WTC11 (cell line): Measurements from ENCODE around the gene NOD1. TPM values are rescaled to one million over a fixed set of nuclear protein-coding genes. Genes with fewer than 3 reads are reported as not detected.

Source experiments
- ATF1 ChIP-seq: sonication (generic); formaldehyde crosslinking; IDR thresholded peaks from 2 replicates; pipeline ENCODE4 v1.8.1; 2023; ENCODE audit warnings: mild to moderate bottlenecking, moderate library complexity, missing genetic modification reagents
- ATF2 ChIP-seq: sonication (generic); formaldehyde crosslinking; IDR thresholded peaks from 2 replicates; pipeline ENCODE4 v1.8.1; 2022; ENCODE audit warnings: low read depth, missing genetic modification reagents, borderline replicate concordance
- E2F1 ChIP-seq: sonication (generic); formaldehyde crosslinking; IDR thresholded peaks from 2 replicates; pipeline ENCODE4 v1.8.0; 2022; ENCODE audit warnings: mild to moderate bottlenecking, missing genetic modification reagents
- E2F5 ChIP-seq: sonication (generic); formaldehyde crosslinking; IDR thresholded peaks from 2 replicates; pipeline ENCODE4 v1.8.1; 2022; ENCODE audit warnings: mild to moderate bottlenecking, moderate library complexity, missing genetic modification reagents
- ELF4 ChIP-seq: sonication (generic); formaldehyde crosslinking; IDR thresholded peaks from 2 replicates; pipeline ENCODE4 v1.8.1; 2022; ENCODE audit warnings: low read depth, mild to moderate bottlenecking, moderate library complexity, missing genetic modification reagents
- EMX1 ChIP-seq: fragments of 250-450 bp; sonication (Bioruptor Pico); IDR thresholded peaks from 2 replicates; pipeline ENCODE4 v1.8.0; 2021; ENCODE audit warnings: mild to moderate bottlenecking
- ESRRA ChIP-seq: sonication (generic); formaldehyde crosslinking; IDR thresholded peaks from 2 replicates; pipeline ENCODE4 v1.8.1; 2022; ENCODE audit warnings: mild to moderate bottlenecking, missing genetic modification reagents, borderline replicate concordance
- FOXJ3 ChIP-seq: sonication (generic); formaldehyde crosslinking; IDR thresholded peaks from 2 replicates; pipeline ENCODE4 v1.9.0; 2021; ENCODE audit warnings: missing genetic modification reagents, mild to moderate bottlenecking, borderline replicate concordance
- FOXP1 ChIP-seq: sonication (generic); formaldehyde crosslinking; IDR thresholded peaks from 2 replicates; pipeline ENCODE4 v1.8.0; 2022; ENCODE audit warnings: missing genetic modification reagents, mild to moderate bottlenecking, moderate library complexity, borderline replicate concordance
- GABPB1 ChIP-seq: sonication (generic); formaldehyde crosslinking; IDR thresholded peaks from 2 replicates; pipeline ENCODE4 v1.8.1; 2023; ENCODE audit warnings: mild to moderate bottlenecking, missing genetic modification reagents
- GTF2I ChIP-seq: fragments of 250-450 bp; sonication (Bioruptor Pico); conservative IDR thresholded peaks from 2 replicates; pipeline ENCODE4 v1.4.0; 2021; ENCODE audit warnings: mild to moderate bottlenecking
- IRF1 ChIP-seq: sonication (generic); formaldehyde crosslinking; IDR thresholded peaks from 2 replicates; pipeline ENCODE4 v1.8.0; 2023; ENCODE audit warnings: missing genetic modification reagents
- PRDM15 ChIP-seq: sonication (generic); formaldehyde crosslinking; IDR thresholded peaks from 2 replicates; pipeline ENCODE4 v1.8.0; 2022; ENCODE audit warnings: missing genetic modification reagents
- PREB ChIP-seq: sonication (generic); formaldehyde crosslinking; IDR thresholded peaks from 2 replicates; pipeline ENCODE4 v1.8.1; 2022; ENCODE audit warnings: mild to moderate bottlenecking, missing genetic modification reagents, moderate library complexity, borderline replicate concordance
- SP1 ChIP-seq: sonication (generic); formaldehyde crosslinking; conservative IDR thresholded peaks from 2 replicates; pipeline ENCODE4 v1.8.1; 2022; ENCODE audit warnings: missing genetic modification reagents
- TCF7 ChIP-seq: sonication (generic); formaldehyde crosslinking; IDR thresholded peaks from 2 replicates; pipeline ENCODE4 v1.8.0; 2022; ENCODE audit warnings: mild to moderate bottlenecking, low read depth, missing genetic modification reagents, moderate library complexity
- ZMAT4 ChIP-seq: fragments of 250-450 bp; sonication (Bioruptor Pico); IDR thresholded peaks from 2 replicates; pipeline ENCODE4 v1.9.0; 2021; ENCODE audit warnings: mild to moderate bottlenecking
- ZNF263 ChIP-seq: sonication (generic); formaldehyde crosslinking; IDR thresholded peaks from 2 replicates; pipeline ENCODE4 v1.8.1; 2022; ENCODE audit warnings: low read depth, mild to moderate bottlenecking, moderate library complexity, missing genetic modification reagents
- ZNF281 ChIP-seq: sonication (generic); formaldehyde crosslinking; IDR thresholded peaks from 2 replicates; pipeline ENCODE4 v1.8.0; 2023; ENCODE audit warnings: mild to moderate bottlenecking, missing genetic modification reagents
- ZNF317 ChIP-seq: sonication (generic); formaldehyde crosslinking; IDR thresholded peaks from 2 replicates; pipeline ENCODE4 v1.8.1; 2023; ENCODE audit warnings: low read depth, mild to moderate bottlenecking, moderate library complexity, missing genetic modification reagents, borderline replicate concordance
- ZNF396 ChIP-seq: fragments of 250-450 bp; sonication (Bioruptor Pico); IDR thresholded peaks from 2 replicates; pipeline ENCODE4 v1.8.0; 2021; ENCODE audit warnings: mild to moderate bottlenecking, moderate library complexity, borderline replicate concordance
- ZNF512 ChIP-seq: sonication (generic); formaldehyde crosslinking; IDR thresholded peaks from 2 replicates; pipeline ENCODE4 v1.8.1; 2022; ENCODE audit warnings: missing genetic modification reagents, borderline replicate concordance
- ZNF671 ChIP-seq: fragments of 250-450 bp; sonication (Bioruptor Pico); IDR thresholded peaks from 2 replicates; pipeline ENCODE4 v1.8.0; 2021; ENCODE audit warnings: mild to moderate bottlenecking
- total RNA-seq: library from RNA; stranded (reverse); gene quantifications from 3 replicates; pipeline ENCODE4 v1.2.3, GENCODE V29; 2021

Gene NOD1
- total RNA-seq, 1 experiment from 2014 or later = 6.4 TPM

- TF ChIP-seq ZNF281 (CRISPR knock-in tag) = no peak
- no peak for TF ChIP-seq GTF2I
- peak; percentile 75 for TF ChIP-seq SP1
- no peak for TF ChIP-seq TCF7 (CRISPR knock-in tag)
- peak; percentile 50; the same call in 1 of the 2 replicates for TF ChIP-seq ESRRA
- TF ChIP-seq ATF1 (CRISPR knock-in tag) = 0 out of 2 replicates have a peak, but pooled peaks have one; percentile 39
- no peak for TF ChIP-seq ZNF263
- TF ChIP-seq IRF1 (CRISPR knock-in tag) = peak; percentile 52; the same call in 1 of the 2 replicates
- 0 out of 2 replicates have a peak, but pooled peaks have one; percentile 52 for TF ChIP-seq ZNF512 (CRISPR knock-in tag)
- TF ChIP-seq PREB (CRISPR knock-in tag) = no peak
- no peak for TF ChIP-seq ZNF671 (CRISPR knock-in tag)
- 0 out of 2 replicates have a peak, but pooled peaks have one; percentile 70 for TF ChIP-seq FOXP1
- peak; percentile 66 for TF ChIP-seq PRDM15 (CRISPR knock-in tag)
- peak; percentile 90 for TF ChIP-seq E2F5 (CRISPR knock-in tag)
- 0 out of 2 replicates have a peak, but pooled peaks have one; percentile 32 for TF ChIP-seq E2F1 (CRISPR knock-in tag)
- TF ChIP-seq ELF4 (CRISPR knock-in tag) = peak; percentile 77; the same call in 1 of the 2 replicates
- no peak for TF ChIP-seq ZNF396 (CRISPR knock-in tag)
- no peak for TF ChIP-seq EMX1 (CRISPR knock-in tag)
- TF ChIP-seq GABPB1 (CRISPR knock-in tag) = peak; percentile 48
- no peak for TF ChIP-seq ZMAT4 (CRISPR knock-in tag)
- no peak for TF ChIP-seq ATF2
- 0 out of 2 replicates have a peak, but pooled peaks have one; percentile 33 for TF ChIP-seq ZNF317 (CRISPR knock-in tag)
- TF ChIP-seq FOXJ3 (CRISPR knock-in tag) = no peak
These were observed at the start of gene NOD1 (continued) for GRCh38 chr7:30478349-30479201.
